Thyroid gland (tissue), 4 donors: ENCODE data around the gene GRM8. TPM values are rescaled to one million over a fixed set of nuclear protein-coding genes. Genes with fewer than 3 reads are reported as not detected.

ENCODE experiments used
- DNase-seq, 2 donors: peaks; one replicate each; pipeline ENCODE4 v3.0.0-alpha.2; 2019
- H3K27ac ChIP-seq, 3 donors: fragments of 200-600 bp; sonication (generic); 1 replicate in 2 of 3; 2 replicates in 1 of 3; pipeline ENCODE4 v1.5.1; 2016 to 2019; ENCODE audit warnings: mild to moderate bottlenecking in 1 of 3, moderate library complexity in 1 of 3
- H3K27me3 ChIP-seq: fragments of 200-600 bp; sonication (generic); one replicate; pipeline ENCODE4 v1.5.1; 2019
- H3K36me3 ChIP-seq, 2 donors: fragments of 200-600 bp; sonication (generic); one replicate each; pipeline ENCODE4 v1.5.1; 2016 to 2019
- H3K4me1 ChIP-seq, 2 donors: fragments of 200-600 bp; sonication (generic); one replicate each; pipeline ENCODE4 v1.5.1; 2017 to 2019
- H3K4me3 ChIP-seq, 3 donors: fragments of 200-600 bp; sonication (generic); replicated peaks in 1 of 3; 1 replicate in 2 of 3; 2 replicates in 1 of 3; pipeline ENCODE4 v1.5.1; 2016; ENCODE audit warnings: mild to moderate bottlenecking in 1 of 3
- H3K9me3 ChIP-seq: fragments of 200-600 bp; sonication (generic); one replicate; pipeline ENCODE4 v1.5.1; 2017
- CTCF ChIP-seq, 6 experiments: fragments of 200-600 bp in 3 of 6; fragments of 450-650 bp in 3 of 6; sonication (generic) in 3 of 6; IDR thresholded peaks; one replicate each; pipeline ENCODE4 v1.5.1; 2016 to 2019; ENCODE audit warnings: antibody characterized with exemption in 6 of 6, mild to moderate bottlenecking in 2 of 6, inconsistent platforms in 1 of 6, moderate library complexity in 1 of 6
- POLR2A ChIP-seq, 2 donors: fragments of 450-650 bp; IDR thresholded peaks; one replicate each; pipeline ENCODE4 v1.6.1; 2017; ENCODE audit warnings: antibody characterized with exemption in 2 of 2, mild to moderate bottlenecking in 2 of 2, moderate library complexity in 1 of 2
- WGBS, 2 donors: methylation state at CpG; one replicate each; pipeline ENCODE4 v1.1.5; 2017; 5-methylcytosine and 5-hydroxymethylcytosine counted together
- intact Hi-C: fragments of 100-400 bp; cut with DNase I; formaldehyde crosslinking; loops from one replicate; pipeline ENCODE4 v1.15.1; 2023
- total RNA-seq, 4 donors: library from RNA; depleted of rRNA; stranded (reverse); fragments of >200 nt; gene quantifications; one replicate each; pipeline ENCODE4 v1.2.3, GENCODE V29; 2016

The GRM8 gene
- total RNA-seq, 4 donors from 2014 or later, result 0.54 to 9.5 (median 4.8) TPM

- no peak overlapping the region for H3K27ac ChIP-seq
- DNase-seq, result no peak
- intact Hi-C loops, result no loop called here
- no peaks in the 10 kb centered on the region for H3K9me3 ChIP-seq
- H3K4me3 ChIP-seq, result no peak overlapping the region
- WGBS, 2 donors, result 79 to 84% methylated on average over 1 of the region's 1 CpG
- H3K36me3 ChIP-seq, result no peaks in the 10 kb centered on the region
- no peaks in the 10 kb centered on the region for H3K4me1 ChIP-seq
- no peaks in the 10 kb centered on the region for H3K27me3 ChIP-seq
- no peak for TF ChIP-seq CTCF (IDR thresholded peaks at IDR 0.05)
- no peak for TF ChIP-seq POLR2A (IDR thresholded peaks at IDR 0.05)
Measured at GRCh38 chr7:127186686-127187085, 66.1 kb downstream of the GRM8 start.

DNA sequence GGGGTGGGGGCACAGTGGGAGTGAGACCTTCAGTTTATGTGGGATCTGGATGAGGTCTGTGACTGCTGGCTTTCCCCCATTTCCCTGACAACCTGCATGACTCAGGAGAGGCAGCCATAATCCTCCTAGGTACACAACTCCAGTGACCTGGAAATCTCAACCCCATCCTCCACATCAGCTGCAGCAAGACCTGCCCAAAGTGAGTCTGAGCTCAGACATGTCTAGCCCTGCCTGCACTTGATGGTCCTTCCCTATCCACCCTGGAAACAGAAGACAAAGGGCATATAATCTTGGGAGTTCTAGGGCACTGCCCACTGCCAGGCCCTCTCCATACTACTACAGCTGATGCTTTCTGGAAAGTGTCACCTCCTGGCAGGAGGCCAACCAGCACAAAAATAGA lies 75.6 kb downstream of the GRM8 start:
- no peak overlapping the region for H3K27ac ChIP-seq
- intact Hi-C loops, result no loop called here
- H3K4me1 ChIP-seq, result no peaks in the 10 kb centered on the region
- no peaks in the 10 kb centered on the region for H3K36me3 ChIP-seq
- no peak overlapping the region for H3K4me3 ChIP-seq
- H3K27me3 ChIP-seq, result no peaks in the 10 kb centered on the region
- H3K9me3 ChIP-seq, result no peaks in the 10 kb centered on the region
- DNase-seq, result no peak
- TF ChIP-seq CTCF (IDR thresholded peaks at IDR 0.05), result no peak
- TF ChIP-seq POLR2A (IDR thresholded peaks at IDR 0.05), result no peak

DNA sequence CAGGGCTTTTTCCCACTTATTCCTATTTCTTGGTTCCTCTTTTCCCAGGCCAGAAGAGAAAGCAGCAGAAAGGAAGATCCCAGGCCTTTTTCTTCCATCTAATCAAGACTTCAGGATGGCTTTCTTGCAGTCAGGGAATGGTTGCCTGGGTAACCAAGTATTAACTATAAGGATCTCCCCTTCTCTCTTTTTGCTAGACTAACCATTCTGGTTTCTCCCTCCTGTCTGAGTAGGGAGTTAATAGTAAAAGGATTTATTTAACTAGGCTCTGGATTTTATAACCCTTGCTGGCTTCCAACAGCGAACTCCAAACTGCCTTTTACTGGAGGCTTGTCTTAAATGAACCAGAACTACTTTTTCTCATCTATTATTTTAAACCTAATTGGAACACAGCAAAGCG lies 90.4 kb downstream of the GRM8 start:
- H3K4me3 ChIP-seq, result no peak overlapping the region
- 77 to 79% methylated on average over 2 of the region's 2 CpGs for WGBS, 2 donors
- no peak overlapping the region for H3K27ac ChIP-seq
- intact Hi-C loops, result no loop called here
- no peak for TF ChIP-seq POLR2A (IDR thresholded peaks at IDR 0.05)
- TF ChIP-seq CTCF (IDR thresholded peaks at IDR 0.05), result no peak
- H3K9me3 ChIP-seq, result no peaks in the 10 kb centered on the region
- no peaks in the 10 kb centered on the region for H3K4me1 ChIP-seq
- no peaks in the 10 kb centered on the region for H3K27me3 ChIP-seq
- DNase-seq, result no peak
- H3K36me3 ChIP-seq, result no peaks in the 10 kb centered on the region

- intact Hi-C loops, result no loop called here
- Histone ChIP-seq H3K4me1 (no peaks in the 10 kb centered on the region), H3K27me3 (no peaks in the 10 kb centered on the region), H3K27ac (no peak overlapping the region), H3K4me3 (no peak overlapping the region), H3K36me3 (no peaks in the 10 kb centered on the region), H3K9me3 (no peaks in the 10 kb centered on the region)
- TF ChIP-seq CTCF (IDR thresholded peaks at IDR 0.05) (no peak), POLR2A (IDR thresholded peaks at IDR 0.05) (no peak)
- WGBS, 2 donors, result 66 to 73% methylated on average over 3 of the region's 3 CpGs
- DNase-seq, result no peak
Measured at GRCh38 chr7:127158659-127159058, 94.1 kb downstream of the GRM8 start.

GRCh38 chr7:127154958-127155357 lies 97.8 kb downstream of the GRM8 start:
- no peak for DNase-seq
- no peaks in the 10 kb centered on the region for H3K4me1 ChIP-seq
- no peaks in the 10 kb centered on the region for H3K9me3 ChIP-seq
- H3K27ac ChIP-seq, result no peak overlapping the region
- H3K36me3 ChIP-seq, result no peaks in the 10 kb centered on the region
- 68 to 78% methylated on average over 4 of the region's 4 CpGs for WGBS, 2 donors
- no peak overlapping the region for H3K4me3 ChIP-seq
- intact Hi-C loops, result no loop called here
- no peaks in the 10 kb centered on the region for H3K27me3 ChIP-seq
- TF ChIP-seq CTCF (IDR thresholded peaks at IDR 0.05) (no peak), POLR2A (IDR thresholded peaks at IDR 0.05) (no peak)
